WTC11 (cell line): Measurements from ENCODE around the gene MXRA7.

ENCODE experiments used
- FOXP1 ChIP-seq: sonication (generic); formaldehyde crosslinking; IDR thresholded peaks from 2 replicates; pipeline ENCODE4 v1.8.0; 2022; ENCODE audit warnings: missing genetic modification reagents, mild to moderate bottlenecking, moderate library complexity, borderline replicate concordance
- HMGXB4 ChIP-seq: sonication (generic); formaldehyde crosslinking; IDR thresholded peaks from 2 replicates; pipeline ENCODE4 v1.8.1; 2023; ENCODE audit warnings: mild to moderate bottlenecking, moderate library complexity, missing genetic modification reagents
- JUN ChIP-seq: sonication (generic); formaldehyde crosslinking; IDR thresholded peaks from 2 replicates; pipeline ENCODE4 v1.8.0; 2023; ENCODE audit warnings: mild to moderate bottlenecking, missing genetic modification reagents
- MLX ChIP-seq: sonication (generic); formaldehyde crosslinking; IDR thresholded peaks from 2 replicates; pipeline ENCODE4 v1.8.1; 2023; ENCODE audit warnings: mild to moderate bottlenecking, missing genetic modification reagents, moderate library complexity
- NFE2L1 ChIP-seq: sonication (generic); formaldehyde crosslinking; IDR thresholded peaks from 2 replicates; pipeline ENCODE4 v1.8.1; 2023; ENCODE audit warnings: missing genetic modification reagents
- ZNF232 ChIP-seq: sonication (generic); formaldehyde crosslinking; IDR thresholded peaks from 2 replicates; pipeline ENCODE4 v1.8.0; 2022; ENCODE audit warnings: mild to moderate bottlenecking, missing genetic modification reagents
- ZNF263 ChIP-seq: sonication (generic); formaldehyde crosslinking; IDR thresholded peaks from 2 replicates; pipeline ENCODE4 v1.8.1; 2022; ENCODE audit warnings: low read depth, mild to moderate bottlenecking, moderate library complexity, missing genetic modification reagents
- TF ChIP-seq, protein P1 (sequence below): fragments of 200-600 bp; IDR thresholded peaks from 2 replicates; pipeline ENCODE4 v1.8.0; 2022; ENCODE audit warnings: antibody characterized with exemption
- TF ChIP-seq, protein P2 (sequence below): sonication (generic); formaldehyde crosslinking; IDR thresholded peaks from 2 replicates; pipeline ENCODE4 v1.8.1; 2022; ENCODE audit warnings: missing genetic modification reagents, borderline replicate concordance

- TF ChIP-seq, protein P1, sequence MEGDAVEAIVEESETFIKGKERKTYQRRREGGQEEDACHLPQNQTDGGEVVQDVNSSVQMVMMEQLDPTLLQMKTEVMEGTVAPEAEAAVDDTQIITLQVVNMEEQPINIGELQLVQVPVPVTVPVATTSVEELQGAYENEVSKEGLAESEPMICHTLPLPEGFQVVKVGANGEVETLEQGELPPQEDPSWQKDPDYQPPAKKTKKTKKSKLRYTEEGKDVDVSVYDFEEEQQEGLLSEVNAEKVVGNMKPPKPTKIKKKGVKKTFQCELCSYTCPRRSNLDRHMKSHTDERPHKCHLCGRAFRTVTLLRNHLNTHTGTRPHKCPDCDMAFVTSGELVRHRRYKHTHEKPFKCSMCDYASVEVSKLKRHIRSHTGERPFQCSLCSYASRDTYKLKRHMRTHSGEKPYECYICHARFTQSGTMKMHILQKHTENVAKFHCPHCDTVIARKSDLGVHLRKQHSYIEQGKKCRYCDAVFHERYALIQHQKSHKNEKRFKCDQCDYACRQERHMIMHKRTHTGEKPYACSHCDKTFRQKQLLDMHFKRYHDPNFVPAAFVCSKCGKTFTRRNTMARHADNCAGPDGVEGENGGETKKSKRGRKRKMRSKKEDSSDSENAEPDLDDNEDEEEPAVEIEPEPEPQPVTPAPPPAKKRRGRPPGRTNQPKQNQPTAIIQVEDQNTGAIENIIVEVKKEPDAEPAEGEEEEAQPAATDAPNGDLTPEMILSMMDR, result no peak
- TF ChIP-seq MLX (CRISPR knock-in tag), result no peak
- TF ChIP-seq HMGXB4 (CRISPR knock-in tag), result no peak
- TF ChIP-seq NFE2L1 (CRISPR knock-in tag), result no peak
- TF ChIP-seq FOXP1 (CRISPR knock-in tag), result no peak
- TF ChIP-seq, protein P2, sequence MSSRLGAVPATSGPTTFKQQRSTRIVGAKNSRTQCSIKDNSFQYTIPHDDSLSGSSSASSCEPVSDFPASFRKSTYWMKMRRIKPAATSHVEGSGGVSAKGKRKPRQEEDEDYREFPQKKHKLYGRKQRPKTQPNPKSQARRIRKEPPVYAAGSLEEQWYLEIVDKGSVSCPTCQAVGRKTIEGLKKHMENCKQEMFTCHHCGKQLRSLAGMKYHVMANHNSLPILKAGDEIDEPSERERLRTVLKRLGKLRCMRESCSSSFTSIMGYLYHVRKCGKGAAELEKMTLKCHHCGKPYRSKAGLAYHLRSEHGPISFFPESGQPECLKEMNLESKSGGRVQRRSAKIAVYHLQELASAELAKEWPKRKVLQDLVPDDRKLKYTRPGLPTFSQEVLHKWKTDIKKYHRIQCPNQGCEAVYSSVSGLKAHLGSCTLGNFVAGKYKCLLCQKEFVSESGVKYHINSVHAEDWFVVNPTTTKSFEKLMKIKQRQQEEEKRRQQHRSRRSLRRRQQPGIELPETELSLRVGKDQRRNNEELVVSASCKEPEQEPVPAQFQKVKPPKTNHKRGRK (CRISPR knock-in tag), result no peak
- TF ChIP-seq ZNF263 (CRISPR knock-in tag), result no peak
- no peak for TF ChIP-seq JUN
- no peak for TF ChIP-seq ZNF232 (CRISPR knock-in tag)
Measured at GRCh38 chr17:76713765-76714164, 3.0 kb upstream of the MXRA7 start.
